GM13976 (cell line): ENCODE results near the gene CTSS.
"Not testable (repeated sequence)": the region's sequence is repeated elsewhere in the genome, so short reads cannot be mapped to it uniquely, and the experiment has no call there.

Experiments used
- DNase-seq: peaks from one replicate; pipeline ENCODE4 v3.0.0; 2012; ENCODE audit warnings: low spot score
- in situ Hi-C: fragments of 300-500 bp; cut with MboI; formaldehyde crosslinking; loops from one replicate; pipeline ENCODE4 v1.12.0; 2022; ENCODE audit warnings: low sequenced_read_pairs, mixed read lengths, inconsistent platforms; ENCODE audit not compliant: unreplicated experiment
- TF ChIP-seq, protein P1 (sequence below): IDR thresholded peaks from 2 replicates; pipeline ENCODE4 v1.5.1; 2012; ENCODE audit warnings: borderline replicate concordance, mild to moderate bottlenecking; ENCODE audit not compliant: insufficient read depth; ENCODE audit errors: extremely low read depth, missing control alignments, control extremely low read depth

The CTSS gene

DNA sequence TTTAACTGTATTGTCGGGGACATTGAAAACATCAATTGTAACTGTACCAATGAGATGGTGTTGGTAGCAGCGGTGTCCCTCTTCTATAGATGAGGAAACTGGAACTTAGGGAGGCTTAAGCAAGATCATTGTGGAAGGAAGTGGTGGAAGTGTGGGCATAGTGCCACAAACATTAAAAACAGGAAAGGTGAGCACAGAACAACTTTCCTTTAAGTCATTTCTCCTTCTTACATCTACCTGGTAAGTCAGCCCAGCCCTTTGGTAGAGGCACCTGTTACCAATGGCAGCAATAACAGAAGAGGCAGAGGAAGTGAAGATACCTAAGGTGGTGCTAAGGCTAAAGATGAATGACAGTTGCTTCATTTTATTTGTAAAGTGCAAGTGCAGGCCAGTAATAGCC is 12.0 kb upstream of the CTSS start:
- in situ Hi-C loops, result no loop called here
- DNase-seq, result no peak

DNA sequence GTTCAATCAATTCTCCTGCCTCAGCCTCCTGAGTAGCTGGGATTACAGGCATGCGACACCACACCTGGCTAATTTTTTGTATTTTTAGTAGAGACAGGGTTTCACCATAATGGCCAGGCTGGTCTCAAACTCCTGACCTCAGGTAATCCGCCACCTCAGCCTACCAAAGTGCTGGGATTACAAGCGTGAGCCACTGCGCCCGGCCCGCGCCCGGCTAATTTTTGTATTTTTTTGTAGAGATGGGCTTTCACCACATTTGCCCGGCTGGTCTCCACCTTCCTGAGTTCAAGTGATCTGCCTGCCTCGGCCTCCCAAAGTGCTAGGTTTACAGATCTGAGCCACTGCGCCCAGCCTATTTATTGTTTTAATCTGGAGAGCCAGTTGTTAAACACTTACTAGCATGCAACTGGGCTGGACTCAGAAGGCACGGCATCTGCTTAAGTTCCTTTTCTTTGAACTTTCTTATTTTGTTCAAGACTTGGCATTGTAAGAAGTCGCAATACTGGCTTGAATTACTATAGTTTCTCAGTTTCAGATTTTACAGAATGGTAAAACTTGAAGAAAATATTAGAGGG is 10.4 kb upstream of the CTSS start:
- in situ Hi-C loops, DNase-seq: not testable (repeated sequence)

More for the DNA sequence above, 12.0 kb upstream of the CTSS start:
- TF ChIP-seq, protein P1, sequence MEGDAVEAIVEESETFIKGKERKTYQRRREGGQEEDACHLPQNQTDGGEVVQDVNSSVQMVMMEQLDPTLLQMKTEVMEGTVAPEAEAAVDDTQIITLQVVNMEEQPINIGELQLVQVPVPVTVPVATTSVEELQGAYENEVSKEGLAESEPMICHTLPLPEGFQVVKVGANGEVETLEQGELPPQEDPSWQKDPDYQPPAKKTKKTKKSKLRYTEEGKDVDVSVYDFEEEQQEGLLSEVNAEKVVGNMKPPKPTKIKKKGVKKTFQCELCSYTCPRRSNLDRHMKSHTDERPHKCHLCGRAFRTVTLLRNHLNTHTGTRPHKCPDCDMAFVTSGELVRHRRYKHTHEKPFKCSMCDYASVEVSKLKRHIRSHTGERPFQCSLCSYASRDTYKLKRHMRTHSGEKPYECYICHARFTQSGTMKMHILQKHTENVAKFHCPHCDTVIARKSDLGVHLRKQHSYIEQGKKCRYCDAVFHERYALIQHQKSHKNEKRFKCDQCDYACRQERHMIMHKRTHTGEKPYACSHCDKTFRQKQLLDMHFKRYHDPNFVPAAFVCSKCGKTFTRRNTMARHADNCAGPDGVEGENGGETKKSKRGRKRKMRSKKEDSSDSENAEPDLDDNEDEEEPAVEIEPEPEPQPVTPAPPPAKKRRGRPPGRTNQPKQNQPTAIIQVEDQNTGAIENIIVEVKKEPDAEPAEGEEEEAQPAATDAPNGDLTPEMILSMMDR, result no peak

DNA sequence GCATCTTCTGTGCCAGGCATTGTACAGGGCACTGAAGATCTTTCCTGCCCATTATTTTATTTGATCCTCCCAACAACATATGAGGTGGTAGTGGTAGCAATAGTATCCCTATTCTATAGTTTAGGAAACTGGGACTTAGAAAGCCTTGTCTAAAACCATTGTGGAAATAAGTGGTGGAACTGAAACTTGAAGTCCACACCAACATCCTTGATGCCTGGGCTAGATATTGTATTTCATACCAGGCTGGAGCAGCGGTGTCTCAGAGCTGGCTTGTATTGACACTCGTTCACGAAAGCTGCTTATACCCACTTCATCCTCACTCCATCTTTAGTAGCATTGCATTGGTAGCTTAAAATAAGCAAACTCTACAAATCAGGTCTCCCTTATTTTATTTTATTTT is 9.7 kb upstream of the CTSS start:
- in situ Hi-C loops, result no loop called here
- DNase-seq, result no peak
- TF ChIP-seq, protein P1, result no peak

DNA sequence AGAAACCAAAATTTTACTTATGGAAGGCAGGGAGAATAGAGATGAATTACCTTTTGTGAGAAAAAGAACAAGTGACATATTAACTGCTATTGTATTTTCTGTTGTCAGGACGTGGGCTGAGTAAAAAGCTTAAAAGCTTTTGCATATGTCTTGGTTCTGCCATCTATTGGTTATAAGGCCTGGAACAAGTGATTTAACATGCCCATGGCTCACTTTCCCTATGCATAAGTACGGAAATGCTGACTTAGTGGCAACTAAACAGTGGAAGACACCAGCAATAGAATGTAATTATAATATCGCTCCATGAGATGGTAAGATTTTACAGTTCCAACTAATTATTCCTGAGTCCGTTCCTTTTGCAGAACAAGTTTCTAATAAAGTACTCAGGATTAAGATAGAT is 6.7 kb upstream of the CTSS start:
- in situ Hi-C loops, result no loop called here
- no peak for DNase-seq
- TF ChIP-seq, protein P1, result no peak

DNA sequence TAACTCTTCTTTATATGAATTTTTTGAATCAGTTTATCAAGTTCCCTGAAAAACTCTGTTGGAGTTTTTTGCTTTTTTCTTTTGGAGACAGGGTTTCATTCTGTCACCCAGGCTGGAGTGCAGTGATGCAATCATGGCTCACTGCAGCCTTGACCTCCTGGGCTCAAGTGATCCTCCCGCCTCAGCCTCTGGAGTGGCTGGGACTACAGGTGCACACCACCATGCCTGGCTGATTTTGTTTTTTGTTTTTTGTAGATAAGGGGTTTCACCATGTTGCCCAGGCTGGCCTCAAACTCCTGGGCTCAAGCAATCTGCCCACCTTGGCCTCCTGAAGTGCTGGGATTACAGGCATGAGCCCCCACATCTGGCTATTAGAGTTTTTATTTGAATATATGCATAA is 2.1 kb upstream of the CTSS start:
- DNase-seq, in situ Hi-C loops: not testable (repeated sequence)

DNA sequence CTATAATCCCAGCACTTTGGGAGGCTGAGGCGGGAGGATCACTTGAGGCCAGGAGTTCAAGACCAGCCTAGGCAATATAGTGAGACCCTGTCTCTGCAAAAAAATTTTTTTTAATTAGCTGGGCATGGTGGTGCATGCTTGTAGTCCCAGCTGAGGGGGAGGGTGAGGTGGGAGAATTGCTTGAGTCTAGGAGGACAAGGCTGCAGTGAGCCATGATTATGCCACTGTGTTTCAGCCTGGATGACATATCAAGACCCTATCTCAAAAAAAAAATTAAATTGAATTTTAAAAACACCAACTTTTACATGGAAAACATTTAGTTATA is 361 bp upstream of the CTSS start:
- DNase-seq, in situ Hi-C loops: not testable (repeated sequence)

DNA sequence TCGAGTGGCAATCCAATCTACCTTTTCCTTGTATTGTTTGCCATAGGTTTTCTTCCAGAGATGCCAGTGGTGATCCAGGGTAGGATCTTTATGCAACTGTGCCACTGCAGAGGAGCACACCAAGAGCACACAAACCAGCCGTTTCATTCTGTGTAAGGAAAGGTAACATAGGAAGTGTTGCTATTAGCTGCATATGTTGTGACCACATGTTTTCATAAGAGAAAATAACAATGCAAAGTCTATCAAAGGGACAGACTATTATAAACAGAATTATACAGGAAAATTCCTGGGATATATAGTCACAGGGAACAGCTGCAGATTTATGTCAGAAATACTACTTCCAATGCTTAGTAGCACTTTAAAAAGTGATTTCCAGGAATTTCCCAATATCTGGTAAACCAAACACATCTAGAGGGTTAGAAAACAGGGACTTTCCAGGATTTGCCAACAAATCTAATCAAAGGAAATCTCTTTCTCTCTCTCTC is 919 bp downstream of the CTSS start:
- in situ Hi-C loops, result no loop called here
- no peak for DNase-seq
- TF ChIP-seq, protein P1, result no peak

DNA sequence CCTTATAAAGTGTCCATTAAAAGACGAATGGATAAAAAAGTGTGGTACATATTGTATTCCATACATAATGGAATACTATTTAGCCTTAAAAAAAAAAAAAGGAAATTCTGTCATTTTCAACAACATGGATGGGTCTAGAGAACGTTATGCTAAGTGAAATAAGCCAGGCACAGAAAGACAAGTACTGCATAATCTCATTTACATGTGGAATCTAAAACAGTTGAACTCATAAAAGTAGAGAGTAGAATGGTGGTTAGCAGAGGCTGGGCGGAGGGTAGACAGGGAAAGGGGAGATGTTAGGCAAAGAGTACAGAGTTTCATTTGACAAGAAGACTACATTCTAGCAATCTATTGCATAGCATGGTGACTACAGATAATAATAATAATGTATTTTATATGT is 2.6 kb downstream of the CTSS start:
- DNase-seq, result no peak
- in situ Hi-C loops, result no loop called here
- TF ChIP-seq, protein P1, result no peak
